GM15510 (cell line): ENCODE measurements around the gene XYLT1.

Experiments used
- POLR2A ChIP-seq: IDR thresholded peaks from 3 replicates; pipeline ENCODE4 v1.6.1; 2011; ENCODE audit warnings: borderline replicate concordance; ENCODE audit not compliant: insufficient read length; ENCODE audit errors: extremely low read depth

The XYLT1 gene

GRCh38 chr16:17431968-17432625 is 38.7 kb downstream of the XYLT1 start:
- TF ChIP-seq POLR2A = no peak

DNA sequence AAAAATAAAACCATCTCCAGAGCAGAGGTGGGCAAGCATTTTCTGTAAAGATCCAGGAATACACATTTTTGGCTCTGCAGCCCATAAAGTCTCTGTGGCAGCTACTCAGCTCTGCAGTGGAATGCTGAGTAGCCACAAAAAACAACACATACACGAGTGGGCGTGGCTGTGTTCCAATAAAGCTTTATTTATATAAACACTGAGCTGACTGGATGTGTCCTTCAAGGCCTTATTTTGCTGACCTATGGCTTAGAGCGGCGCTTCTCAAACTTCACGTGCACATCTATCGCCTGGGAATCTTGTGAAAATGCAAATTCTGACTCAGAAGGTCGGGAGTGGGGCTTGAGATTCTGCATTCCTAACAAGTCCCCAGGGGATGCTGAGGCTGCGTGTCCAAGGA is 39.7 kb downstream of the XYLT1 start:
- TF ChIP-seq POLR2A = no peak

DNA sequence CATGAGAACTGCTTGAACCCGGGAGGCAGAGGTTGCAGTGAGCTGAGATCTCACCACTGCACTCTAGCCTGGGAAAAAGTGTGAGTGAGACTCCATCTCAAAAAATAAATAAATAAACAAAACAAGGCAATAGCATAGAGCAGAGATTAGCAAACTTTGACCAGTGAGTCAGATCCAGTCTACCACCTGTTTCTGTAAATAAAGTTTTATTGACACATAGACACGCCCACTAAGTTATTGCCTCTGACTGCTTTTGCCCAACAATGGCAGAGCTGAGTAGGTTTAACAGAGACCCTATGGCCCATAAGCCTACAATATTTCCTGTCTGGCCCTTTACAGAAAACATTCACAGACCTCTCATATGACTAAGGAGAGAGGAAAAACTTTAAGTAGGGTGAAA is 44.3 kb downstream of the XYLT1 start:
- no peak for TF ChIP-seq POLR2A

- TF ChIP-seq POLR2A = no peak
Observed at GRCh38 chr16:17424771-17425170, 46.0 kb downstream of the XYLT1 start.

DNA sequence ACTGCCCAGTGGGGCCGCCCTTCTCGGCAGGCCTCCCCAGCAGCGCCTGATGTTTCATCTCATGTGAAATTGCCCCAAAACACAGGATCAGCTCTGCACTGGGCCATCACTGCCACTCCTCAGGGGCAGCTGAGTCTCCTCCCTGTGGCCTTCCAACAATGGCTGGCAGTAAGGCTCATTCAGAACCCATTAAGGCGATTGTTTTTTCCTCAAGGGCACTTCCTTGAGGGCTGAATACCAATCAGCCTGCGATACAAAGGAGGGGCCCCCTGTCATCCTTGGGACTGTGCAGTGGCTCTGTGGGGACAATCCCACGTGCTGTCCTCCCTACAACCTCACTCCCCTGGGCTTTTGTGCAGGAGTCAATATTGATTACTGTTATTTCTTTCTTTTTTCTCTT is 47.5 kb downstream of the XYLT1 start:
- TF ChIP-seq POLR2A = no peak

DNA sequence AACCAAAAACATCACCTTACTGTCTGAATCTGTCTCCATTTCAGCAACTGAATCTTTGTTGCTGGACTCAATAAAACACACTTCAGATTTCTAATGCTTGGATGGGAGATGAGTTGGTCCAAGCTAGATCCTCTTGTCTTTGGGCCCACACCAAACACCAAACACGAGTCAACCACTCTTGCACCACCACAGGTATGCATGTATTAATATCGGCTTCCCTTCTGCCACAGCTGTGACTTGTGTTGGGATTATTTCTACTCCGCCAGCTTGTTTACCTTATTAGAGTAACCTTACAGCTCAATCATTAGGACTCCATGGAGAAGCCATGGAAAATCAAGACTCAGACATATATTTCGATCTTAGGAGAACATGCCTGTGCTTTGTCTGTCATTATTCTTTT is 49.9 kb downstream of the XYLT1 start:
- TF ChIP-seq POLR2A = no peak

- TF ChIP-seq POLR2A = no peak
Observed at GRCh38 chr16:17419266-17419665, 51.5 kb downstream of the XYLT1 start.

GRCh38 chr16:17417740-17418139 is 53.0 kb downstream of the XYLT1 start:
- TF ChIP-seq POLR2A = no peak

DNA sequence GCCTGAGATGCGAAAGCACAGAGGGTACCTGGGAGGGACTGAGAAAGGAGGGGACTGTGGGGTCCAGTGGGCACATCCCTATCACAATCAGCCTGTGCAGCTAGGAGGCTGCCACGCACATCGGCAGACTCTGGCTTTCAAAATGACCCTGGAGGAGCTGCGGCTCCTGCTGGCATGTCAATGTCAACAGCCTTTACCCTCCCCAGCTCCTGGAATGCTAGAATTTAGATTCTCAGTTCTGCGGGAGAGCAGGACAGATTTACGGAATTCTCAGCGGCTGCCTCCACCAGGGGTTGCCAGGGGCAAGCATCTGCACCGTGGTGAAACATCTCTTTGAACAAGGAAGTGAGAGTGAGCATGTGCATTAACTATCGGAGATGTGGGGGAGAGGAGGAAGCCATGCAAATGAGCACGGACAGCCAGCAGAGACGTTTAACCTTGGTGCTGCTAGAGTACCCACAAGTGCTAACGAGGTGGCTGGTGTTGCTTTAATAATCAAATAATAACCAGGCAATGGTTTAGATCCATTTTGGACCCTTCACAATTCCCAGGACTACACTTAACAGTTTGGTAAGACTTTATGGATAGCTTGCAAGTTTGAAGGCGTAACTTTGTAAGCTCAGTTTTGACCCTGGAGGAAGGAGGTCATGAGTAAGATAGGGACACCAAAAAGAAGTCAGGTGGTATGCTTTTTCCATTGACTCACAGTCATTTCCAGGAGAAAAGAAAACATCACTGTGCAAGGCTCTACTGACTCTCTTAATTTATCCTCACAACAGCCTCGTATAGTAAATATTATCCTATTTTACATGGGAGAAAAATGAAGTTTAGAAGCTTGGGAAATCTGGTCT is 54.1 kb downstream of the XYLT1 start:
- TF ChIP-seq POLR2A = peak; percentile 56

DNA sequence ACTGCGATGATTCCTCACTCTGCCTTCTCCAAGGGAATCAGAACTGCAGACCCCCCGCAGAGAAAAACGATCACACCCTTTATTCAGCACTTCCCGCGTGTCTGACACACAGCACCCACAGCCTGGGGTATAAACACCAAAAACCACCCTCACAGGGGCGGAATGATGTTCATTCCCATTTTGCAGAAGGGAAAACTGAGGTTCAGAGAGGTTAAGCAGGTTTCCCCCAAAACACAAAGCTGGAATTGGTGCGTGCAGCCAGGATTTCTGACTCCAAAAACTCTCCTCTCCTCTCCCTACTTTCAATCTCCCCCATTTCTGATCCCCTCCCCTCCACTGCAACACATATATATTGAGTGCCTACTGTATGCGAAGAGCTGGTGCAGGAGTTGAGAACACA is 55.8 kb downstream of the XYLT1 start:
- no peak for TF ChIP-seq POLR2A

- TF ChIP-seq POLR2A = no peak
Observed at GRCh38 chr16:17414421-17414820, 56.3 kb downstream of the XYLT1 start.

DNA sequence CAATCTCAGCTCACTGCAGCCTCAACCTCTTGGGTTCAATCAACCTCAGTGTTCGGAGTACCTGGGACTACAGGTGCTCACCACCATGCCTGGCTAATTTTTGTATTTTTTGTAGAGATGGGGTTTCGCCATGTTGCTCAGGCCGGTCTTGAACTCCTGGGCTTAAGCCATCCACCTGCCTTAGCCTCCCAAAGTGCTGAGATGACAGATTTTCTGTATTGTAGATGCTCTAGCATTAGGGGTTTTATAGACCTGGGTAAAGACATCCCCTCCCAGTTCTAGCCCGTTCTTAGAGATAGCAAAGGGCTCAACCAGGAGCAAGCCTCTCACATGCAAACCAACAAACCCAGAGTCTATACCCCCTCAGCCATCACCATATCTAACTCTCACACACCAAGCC is 57.3 kb downstream of the XYLT1 start:
- TF ChIP-seq POLR2A = no peak

DNA sequence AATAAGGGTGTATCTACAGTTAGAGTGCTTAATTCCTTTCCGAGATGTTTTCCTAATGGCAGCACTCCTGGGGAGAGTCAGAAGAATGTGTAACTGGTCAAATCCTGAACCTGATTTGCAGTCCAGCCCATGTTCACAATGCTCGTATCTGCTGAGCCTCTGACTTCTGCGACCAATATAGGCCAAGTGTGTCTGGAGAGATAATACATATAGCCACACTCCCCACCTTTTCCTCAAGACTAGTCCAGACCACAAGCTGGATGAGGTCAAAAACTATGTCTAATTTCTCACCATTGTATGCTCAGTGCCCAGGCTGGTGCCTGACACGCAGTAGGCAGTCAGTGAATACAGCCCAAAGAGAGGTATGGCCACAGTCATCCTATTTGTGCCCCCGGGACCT is 58.0 kb downstream of the XYLT1 start:
- TF ChIP-seq POLR2A = no peak

- TF ChIP-seq POLR2A = no peak
Observed at GRCh38 chr16:17412221-17412620, 58.5 kb downstream of the XYLT1 start.

GRCh38 chr16:17411263-17411662 is 59.5 kb downstream of the XYLT1 start:
- TF ChIP-seq POLR2A = no peak

DNA sequence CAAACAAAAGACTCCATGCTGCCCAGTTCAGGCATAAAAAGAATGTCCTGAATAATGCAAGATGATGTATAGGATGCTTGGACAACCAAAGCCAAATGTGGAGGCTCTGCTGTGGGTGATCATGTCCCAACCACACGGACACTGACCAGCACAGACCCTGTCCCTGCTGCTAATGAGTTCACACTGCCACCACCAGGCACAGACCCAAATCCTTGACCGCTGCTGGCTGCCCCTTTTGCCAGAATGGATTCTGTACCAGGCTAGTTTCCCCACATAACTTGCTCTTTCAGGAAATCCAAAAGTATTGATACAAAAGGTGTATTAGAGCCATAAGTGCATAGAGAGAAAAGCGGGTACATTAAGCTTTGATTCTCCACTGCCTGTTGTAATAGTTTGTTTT is 60.9 kb downstream of the XYLT1 start:
- TF ChIP-seq POLR2A = no peak
